Activated CD8-positive, alpha-beta T cell treated with anti-CD3 and anti-CD28 coated beads for 36 hours (primary cell): ENCODE measurements around the gene NEURL1. TPM values are rescaled to one million over a fixed set of nuclear protein-coding genes. Genes with fewer than 3 reads are reported as not detected.

Experiments
- ATAC-seq: fragments of 200-7000 bp; cut with Tn5 transposase; one replicate; pipeline ENCODE4 v1.10.0; 2021; ENCODE audit warnings: mild to moderate bottlenecking, moderate library complexity
- CTCF ChIA-PET: fragments of 350-600 bp; sonication (Branson Sonifier 250); formaldehyde crosslinking; loops from one replicate; lab custom pipeline; 2021; ENCODE audit warnings: antibody characterized with exemption; lab: Charles Lee
- POLR2A ChIA-PET: fragments of 350-600 bp; sonication (Branson Sonifier 250); formaldehyde crosslinking; loops from one replicate; lab custom pipeline; 2021; ENCODE audit warnings: antibody characterized with exemption; lab: Charles Lee
- DNase-seq: peaks from one replicate; pipeline ENCODE4 v3.0.0-alpha.2; 2020
- H3K27ac Mint-ChIP-seq: one replicate; pipeline ENCODE4 v1.8.0; 2021; ENCODE audit warnings: mild to moderate bottlenecking, mixed read lengths
- H3K27me3 Mint-ChIP-seq: one replicate; pipeline ENCODE4 v1.8.0; 2021; ENCODE audit warnings: mixed read lengths
- H3K36me3 Mint-ChIP-seq: one replicate; pipeline ENCODE4 v1.8.0; 2021; ENCODE audit warnings: low read depth, mixed read lengths
- H3K4me1 Mint-ChIP-seq: one replicate; pipeline ENCODE4 v1.8.0; 2021; ENCODE audit warnings: low read depth, mixed read lengths
- H3K4me3 Mint-ChIP-seq: one replicate; pipeline ENCODE4 v1.8.0; 2021; ENCODE audit warnings: mild to moderate bottlenecking, moderate library complexity, mixed read lengths
- H3K9me3 Mint-ChIP-seq: one replicate; pipeline ENCODE4 v1.8.0; 2021; ENCODE audit warnings: mixed read lengths
- CTCF ChIP-seq: fragments of 200-600 bp; IDR thresholded peaks from one replicate; pipeline ENCODE4 v1.8.0; 2022; ENCODE audit warnings: antibody characterized with exemption, mild to moderate bottlenecking
- intact Hi-C: fragments of 100-400 bp; cut with micrococcal nuclease; formaldehyde crosslinking; loops from one replicate; pipeline ENCODE4 v1.10.0; 2022
- total RNA-seq, 2 experiments: library from RNA; stranded (reverse); gene quantifications; one replicate each; pipeline ENCODE4 v1.2.3, GENCODE V29; 2021

Gene NEURL1
- total RNA-seq, 2 experiments from 2014 or later, result 1.7 to 1.9 TPM

- H3K4me1 Mint-ChIP-seq, result peaks cover 27% of the 10 kb centered on the region
- H3K9me3 Mint-ChIP-seq, result no peaks in the 10 kb centered on the region
- H3K36me3 Mint-ChIP-seq, result no peaks in the 10 kb centered on the region
- no peak overlapping the region for H3K27ac Mint-ChIP-seq
- ChIA-PET CTCF (interaction anchor here (0.9 to 5.7 kb wide), 13 partner anchors 9 to 591 kb away, joined by 3 to 26 read pairs (median 5); no protein-coding TSS in a partner anchor), POLR2A (interaction anchor here (0.7 to 1.6 kb wide), 5 partner anchors 10 to 43 kb away, joined by 3 read pairs; no protein-coding TSS in a partner anchor)
- intact Hi-C loops, result no loop called here
- peaks cover 41% of the 10 kb centered on the region for H3K27me3 Mint-ChIP-seq
- no peak for TF ChIP-seq CTCF
- DNase-seq (no peak), ATAC-seq (no peak)
- peak overlapping the region; percentile 72 for H3K4me3 Mint-ChIP-seq
Observed at GRCh38 chr10:103492655-103493261, 747 bp upstream of the NEURL1 start.

- Mint-ChIP-seq H3K27ac (no peak overlapping the region), H3K36me3 (no peaks in the 10 kb centered on the region), H3K27me3 (peaks cover 45% of the 10 kb centered on the region), H3K4me3 (peak overlapping the region; percentile 60), H3K4me1 (peaks cover 27% of the 10 kb centered on the region), H3K9me3 (no peaks in the 10 kb centered on the region)
- intact Hi-C loops, result no loop called here
- DNase-seq, result peak; percentile 60
- ChIA-PET CTCF (interaction anchor here (0.7 to 4.0 kb wide), 8 partner anchors 9 to 192 kb away, joined by 3 to 22 read pairs (median 4); no protein-coding TSS in a partner anchor), POLR2A (interaction anchor here (0.9 kb wide), 1 partner anchor 10 kb away, joined by 4 read pairs; no protein-coding TSS in a partner anchor)
- ATAC-seq, result peak; percentile 42
- no peak for TF ChIP-seq CTCF
Observed at GRCh38 chr10:103493916-103494877, 692 bp downstream of the NEURL1 start.

- ATAC-seq, result no peak
- CTCF ChIA-PET, result interaction anchor here (1.0 to 4.0 kb wide), 3 partner anchors 10 to 69 kb away, joined by 3 to 22 read pairs (median 3); no protein-coding TSS in a partner anchor
- TF ChIP-seq CTCF, result no peak
- Mint-ChIP-seq H3K4me3 (no peak overlapping the region), H3K27ac (no peak overlapping the region), H3K9me3 (no peaks in the 10 kb centered on the region), H3K4me1 (peaks cover 25% of the 10 kb centered on the region), H3K36me3 (no peaks in the 10 kb centered on the region), H3K27me3 (peaks cover 50% of the 10 kb centered on the region)
- intact Hi-C loops, result no loop called here
- DNase-seq, result no peak
- POLR2A ChIA-PET, result no interaction called here
Observed at GRCh38 chr10:103495321-103495720, 1.8 kb downstream of the NEURL1 start.

GRCh38 chr10:103497161-103497915 lies 3.8 kb downstream of the NEURL1 start:
- CTCF ChIA-PET, result interaction anchor here (0.9 to 4.0 kb wide), 2 partner anchors 12 to 95 kb away, joined by 3 to 22 read pairs; no protein-coding TSS in a partner anchor
- intact Hi-C loops, result no loop called here

More at GRCh38 chr10:103497161-103497915, 3.8 kb downstream of the NEURL1 start:
- H3K4me1 Mint-ChIP-seq, result peaks cover 20% of the 10 kb centered on the region
- DNase-seq (no peak), ATAC-seq (no peak)
- TF ChIP-seq CTCF, result no peak
- POLR2A ChIA-PET, result interaction anchor here (0.5 to 0.7 kb wide), 2 partner anchors 126 to 128 kb away, joined by 3 read pairs; no protein-coding TSS in a partner anchor
- H3K36me3 Mint-ChIP-seq, result no peaks in the 10 kb centered on the region
- no peak overlapping the region for H3K4me3 Mint-ChIP-seq
- H3K9me3 Mint-ChIP-seq, result no peaks in the 10 kb centered on the region
- peaks cover 51% of the 10 kb centered on the region for H3K27me3 Mint-ChIP-seq
- no peak overlapping the region for H3K27ac Mint-ChIP-seq
